HEK293T (cell line): Measurements from ENCODE around the gene SLC6A11.

Experiments
- CTBP1 ChIP-seq: fragments of 450-650 bp; IDR thresholded peaks from 2 replicates; pipeline ENCODE4 v1.6.1; 2016; ENCODE audit warnings: borderline replicate concordance
- FOXA1 ChIP-seq: fragments of 450-650 bp; IDR thresholded peaks from 2 replicates; pipeline ENCODE4 v1.6.1; 2016; ENCODE audit warnings: mild to moderate bottlenecking
- FOXK2 ChIP-seq: fragments of 450-650 bp; IDR thresholded peaks from 2 replicates; pipeline ENCODE4 v1.6.1; 2016; ENCODE audit warnings: mild to moderate bottlenecking
- NFRKB ChIP-seq: fragments of 450-650 bp; IDR thresholded peaks from 2 replicates; pipeline ENCODE4 v1.6.1; 2016; ENCODE audit warnings: mild to moderate bottlenecking, moderate library complexity
- SP1 ChIP-seq: fragments of 450-650 bp; IDR thresholded peaks from 2 replicates; pipeline ENCODE4 v1.6.1; 2017
- SUZ12 ChIP-seq: fragments of 450-650 bp; IDR thresholded peaks from 2 replicates; pipeline ENCODE4 v1.6.1; 2016; ENCODE audit warnings: mild to moderate bottlenecking
- TARDBP ChIP-seq: fragments of 450-650 bp; IDR thresholded peaks from 2 replicates; pipeline ENCODE4 v1.6.1; 2016

DNA sequence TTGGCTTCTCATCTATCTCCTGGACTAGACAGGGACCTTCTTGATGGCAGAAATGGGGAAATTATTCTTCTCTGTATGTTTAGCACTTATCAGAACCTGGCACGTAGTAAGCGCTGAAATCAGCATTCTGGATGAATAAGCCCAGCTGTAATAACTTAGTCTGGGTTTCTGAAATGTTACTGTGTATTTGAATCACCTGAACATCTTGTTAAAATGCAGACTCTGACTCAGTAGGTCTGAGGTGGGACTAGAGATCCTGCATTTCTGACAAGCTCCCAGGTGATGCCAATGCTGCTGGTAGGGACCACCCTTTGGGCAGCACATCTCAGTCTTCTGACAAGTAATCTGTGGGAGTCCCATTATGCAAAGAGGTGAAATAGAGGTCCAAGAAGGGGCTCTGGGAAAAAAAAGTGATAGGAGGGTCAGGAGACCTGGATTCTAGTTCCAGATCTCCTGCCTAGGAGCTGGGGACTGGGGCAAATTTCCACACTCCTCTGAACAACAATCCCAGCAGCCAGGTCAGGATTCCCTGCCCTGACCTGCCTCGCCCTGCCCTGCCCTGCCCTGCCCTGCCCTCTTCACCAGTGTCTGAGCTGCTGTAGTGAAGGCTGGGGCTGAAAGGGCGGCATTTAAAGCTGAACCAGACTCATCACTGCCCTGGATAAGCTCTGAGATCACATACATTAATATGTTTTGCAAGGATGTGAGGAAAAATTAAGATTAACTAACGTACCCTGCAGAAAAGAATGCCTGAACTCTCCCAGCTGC lies 17.2 kb upstream of the SLC6A11 start:
- TF ChIP-seq SP1 (no peak), FOXA1 (no peak), SUZ12 (no peak), FOXK2 (no peak), CTBP1 (no peak), TARDBP (no peak), NFRKB (no peak)
